Suprapubic skin (tissue), 4 donors: ENCODE results near the gene ZNF425.

Experiments
- POLR2A ChIP-seq, 2 donors: fragments of 450-650 bp; IDR thresholded peaks; one replicate each; pipeline ENCODE4 v1.6.1; 2017; ENCODE audit warnings: antibody characterized with exemption in 2 of 2, mild to moderate bottlenecking in 2 of 2, moderate library complexity in 2 of 2
- POLR2AphosphoS5 ChIP-seq, 3 donors: sonication (generic); formaldehyde crosslinking; IDR thresholded peaks; one replicate each; pipeline ENCODE4 v1.6.1; 2017; ENCODE audit warnings: antibody characterized with exemption in 3 of 3
- TF ChIP-seq, protein P1 (sequence below), 2 donors: fragments of 200-600 bp in 1 of 2; fragments of 450-650 bp in 1 of 2; sonication (generic) in 1 of 2; IDR thresholded peaks; one replicate each; pipeline ENCODE4 v1.5.1; 2016 to 2019; ENCODE audit warnings: antibody characterized with exemption in 2 of 2, mild to moderate bottlenecking in 1 of 2, moderate library complexity in 1 of 2

DNA sequence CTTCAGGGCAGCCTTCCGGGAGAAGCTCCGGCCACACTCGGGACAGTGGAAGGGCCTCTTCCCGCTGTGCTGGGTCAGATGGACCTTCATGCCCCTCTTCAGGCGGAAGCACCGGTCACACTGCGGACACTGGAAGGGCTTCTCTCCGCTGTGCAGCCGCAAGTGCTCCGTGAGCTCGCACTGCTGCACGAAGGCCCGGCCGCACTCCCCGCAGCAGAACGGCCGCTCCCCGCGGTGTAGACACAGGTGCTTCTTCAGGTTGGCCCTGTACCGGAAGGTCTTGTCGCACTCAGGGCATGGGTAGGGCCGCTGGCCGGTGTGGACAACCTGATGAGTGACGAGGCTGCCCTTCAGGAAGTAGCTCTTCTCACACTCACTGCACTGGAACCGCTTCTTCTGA, 21.4 kb downstream of the ZNF425 start:
- TF ChIP-seq, protein P1, sequence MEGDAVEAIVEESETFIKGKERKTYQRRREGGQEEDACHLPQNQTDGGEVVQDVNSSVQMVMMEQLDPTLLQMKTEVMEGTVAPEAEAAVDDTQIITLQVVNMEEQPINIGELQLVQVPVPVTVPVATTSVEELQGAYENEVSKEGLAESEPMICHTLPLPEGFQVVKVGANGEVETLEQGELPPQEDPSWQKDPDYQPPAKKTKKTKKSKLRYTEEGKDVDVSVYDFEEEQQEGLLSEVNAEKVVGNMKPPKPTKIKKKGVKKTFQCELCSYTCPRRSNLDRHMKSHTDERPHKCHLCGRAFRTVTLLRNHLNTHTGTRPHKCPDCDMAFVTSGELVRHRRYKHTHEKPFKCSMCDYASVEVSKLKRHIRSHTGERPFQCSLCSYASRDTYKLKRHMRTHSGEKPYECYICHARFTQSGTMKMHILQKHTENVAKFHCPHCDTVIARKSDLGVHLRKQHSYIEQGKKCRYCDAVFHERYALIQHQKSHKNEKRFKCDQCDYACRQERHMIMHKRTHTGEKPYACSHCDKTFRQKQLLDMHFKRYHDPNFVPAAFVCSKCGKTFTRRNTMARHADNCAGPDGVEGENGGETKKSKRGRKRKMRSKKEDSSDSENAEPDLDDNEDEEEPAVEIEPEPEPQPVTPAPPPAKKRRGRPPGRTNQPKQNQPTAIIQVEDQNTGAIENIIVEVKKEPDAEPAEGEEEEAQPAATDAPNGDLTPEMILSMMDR (IDR thresholded peaks at IDR 0.05), result no peak
- TF ChIP-seq POLR2A (IDR thresholded peaks at IDR 0.05) (no peak), POLR2AphosphoS5 (IDR thresholded peaks at IDR 0.05) (no peak)
